ENCODE results near the gene KRTAP17-1. TPM values are rescaled to one million over a fixed set of nuclear protein-coding genes. Genes with fewer than 3 reads are reported as not detected.

The KRTAP17-1 gene
- total and polyA plus RNA-seq, 2 of the 4 experiments (the other 2 are of a cell fraction) = not detected

- no peak overlapping the region for H3K4ac ChIP-seq (ENCODE audit: low read depth, low read length)
- no peak overlapping the region for H3K23ac ChIP-seq (ENCODE audit: low read depth, low read length)
- H2BK120ac ChIP-seq (ENCODE audit: low read depth, low read length) = no peak overlapping the region
- BruUV-seq (replicated peaks) = no TSS peak
- no peak for ATAC-seq (ENCODE audit: low read depth)
- no peak overlapping the region for H2BK20ac ChIP-seq (ENCODE audit: low read depth, low read length)
- CTCF ChIA-PET = interaction anchor here (1.5 kb wide), 1 partner anchor 11 kb away, joined by 4 read pairs; no protein-coding TSS in a partner anchor
- no peak overlapping the region for H3K4me2 ChIP-seq (ENCODE audit: low read depth, low read length)
- intact Hi-C loops (cut with micrococcal nuclease) = no loop called here
- TF ChIP-seq CTCF (conservative IDR thresholded peaks at IDR 0.05; ENCODE audit: low read depth, low read length) = no peak
- TF ChIP-seq CEBPB (IDR thresholded peaks at IDR 0.05; ENCODE audit: low read depth, low read length) = peak; percentile 56; the same call in 1 of the 2 replicates
- no peaks in the 10 kb centered on the region; the same call in 1 of the 2 replicates for H3K27me3 ChIP-seq (ENCODE audit: control insufficient read depth, insufficient read depth, low read length)
- H4K91ac ChIP-seq (ENCODE audit: insufficient read depth, low read depth, low read length) = no peak overlapping the region
- H2AFZ ChIP-seq (replicated peaks; ENCODE audit: low read length, poor library complexity) = no peak overlapping the region
- no peaks in the 10 kb centered on the region for H3K9me3 ChIP-seq (ENCODE audit: control insufficient read depth, insufficient read depth, low read length)
- no peak overlapping the region for H2BK5ac ChIP-seq (ENCODE audit: low read depth, low read length, poor library complexity, severe bottlenecking)
- no peak overlapping the region for H3K14ac ChIP-seq (replicated peaks; ENCODE audit: low read depth, low read length)
- no peak overlapping the region for H4K5ac ChIP-seq (ENCODE audit: low read depth, low read length)
- dilution Hi-C loops (cut with HindIII; ENCODE audit: low sequenced_read_pairs, unreplicated experiment) = no loop called here
- no peak overlapping the region for H2AK9ac ChIP-seq (replicated peaks; ENCODE audit: low read depth, low read length, poor library complexity)
- no peaks in the 10 kb centered on the region for H3K36me3 ChIP-seq (ENCODE audit: control insufficient read depth, insufficient read depth, low read length)
- in situ Hi-C loops (cut with MboI; ENCODE audit: low sequenced_read_pairs) = no loop called here
- H4K8ac ChIP-seq (ENCODE audit: low read depth in 2 of 2, low read length in 2 of 2) = no peak overlapping the region
- peaks cover 4% of the 10 kb centered on the region; the same call in 1 of the 2 replicates for H3K4me1 ChIP-seq (ENCODE audit: control insufficient read depth, insufficient read depth, low read length)
- no peaks in the 10 kb centered on the region for H3K79me1 ChIP-seq (ENCODE audit: low read depth in 1 of 2, low read length in 2 of 2)
- H3K9me1 ChIP-seq (ENCODE audit: insufficient read depth, low read length) = peaks cover 7% of the 10 kb centered on the region
- POLR2A ChIA-PET (ENCODE audit: unreplicated experiment) = no interaction called here
- no peak overlapping the region for H3K27ac ChIP-seq (ENCODE audit: insufficient read depth, low read length)
- no peak overlapping the region for H3K9ac ChIP-seq (ENCODE audit: low read depth, low read length)
- no peak overlapping the region for H2BK15ac ChIP-seq (ENCODE audit: low read depth, low read length)
- no peak overlapping the region for H3K56ac ChIP-seq (ENCODE audit: extremely low read depth, insufficient read depth, low read length)
- peak overlapping the region; percentile 42; the same call in 1 of the 2 replicates for H3K18ac ChIP-seq (ENCODE audit: low read depth, low read length)
- H3K4me3 ChIP-seq (ENCODE audit: insufficient read depth, low read depth, low read length) = no peak overlapping the region
- DNase-seq = no peak
- WGBS, 2 experiments (ENCODE audit: extremely low coverage in 2 of 2, insufficient read length in 1 of 2) = no CpG with 5 or more reads among the region's 3 CpGs
- no peaks in the 10 kb centered on the region for H4K20me1 ChIP-seq (ENCODE audit: insufficient read depth, low read length)
- peak overlapping the region; percentile 54; the same call in 1 of the 2 replicates for H2AK5ac ChIP-seq (ENCODE audit: low read depth, low read length)
These were observed 28.5 kb downstream of the KRTAP17-1 start for GRCh38 chr17:41287050-41287449.
